Spinal cord (tissue), 10 donors: ENCODE results near the gene TCF7L2. TPM values are rescaled to one million over a fixed set of nuclear protein-coding genes. Genes with fewer than 3 reads are reported as not detected.

Experiments used
- DNase-seq, 6 donors: peaks; one replicate each; pipeline versions ENCODE4 v3.0.0 to v3.0.0-alpha.2; 2013 to 2015; ENCODE audit warnings: low spot score in 6 of 6, low read depth in 4 of 6
- H3K27ac ChIP-seq: one replicate; pipeline ENCODE4 v1.5.1; 2013; ENCODE audit warnings: low read depth, low read length, control low read depth
- H3K27me3 ChIP-seq: one replicate; pipeline ENCODE4 v1.6.1; 2013; ENCODE audit warnings: low read length; ENCODE audit not compliant: control insufficient read depth, insufficient read depth
- H3K36me3 ChIP-seq: one replicate; pipeline ENCODE4 v1.6.1; 2013; ENCODE audit warnings: low read length; ENCODE audit not compliant: control insufficient read depth, insufficient read depth
- H3K4me1 ChIP-seq: one replicate; pipeline ENCODE4 v1.6.1; 2013; ENCODE audit warnings: low read length; ENCODE audit not compliant: control insufficient read depth, insufficient read depth
- H3K4me3 ChIP-seq: one replicate; pipeline ENCODE4 v1.5.1; 2013; ENCODE audit warnings: low read depth, low read length, control low read depth
- H3K9me3 ChIP-seq: one replicate; pipeline ENCODE4 v1.6.1; 2013; ENCODE audit warnings: low read length; ENCODE audit not compliant: control insufficient read depth, insufficient read depth
- WGBS: methylation state at CpG from one replicate; pipeline ENCODE4 v1.1.5; 2013; ENCODE audit warnings: missing lambda C conversion rate; ENCODE audit not compliant: insufficient coverage; 5-methylcytosine and 5-hydroxymethylcytosine counted together
- polyA plus RNA-seq, 2 donors: library from polyadenylated mRNA; unstranded; fragments of 120-200 nt; gene quantifications; one replicate each; pipeline ENCODE4 v1.2.1, GENCODE V29; 2013; ENCODE audit not compliant: insufficient read length in 2 of 2
- total RNA-seq, 2 donors: library from RNA; depleted of rRNA in 1 of 2; stranded (reverse); fragments of 120-200 nt in 1 of 2; fragments of >200 nt in 1 of 2; gene quantifications; one replicate each; pipeline versions ENCODE4 v1.2.3 to v1.2.4, GENCODE V29; 2013 to 2014
- donor health status: healthy.

The TCF7L2 gene
- total and polyA plus RNA-seq, 4 donors: 12.9 to 75.5 (median 36.6) TPM

DNA sequence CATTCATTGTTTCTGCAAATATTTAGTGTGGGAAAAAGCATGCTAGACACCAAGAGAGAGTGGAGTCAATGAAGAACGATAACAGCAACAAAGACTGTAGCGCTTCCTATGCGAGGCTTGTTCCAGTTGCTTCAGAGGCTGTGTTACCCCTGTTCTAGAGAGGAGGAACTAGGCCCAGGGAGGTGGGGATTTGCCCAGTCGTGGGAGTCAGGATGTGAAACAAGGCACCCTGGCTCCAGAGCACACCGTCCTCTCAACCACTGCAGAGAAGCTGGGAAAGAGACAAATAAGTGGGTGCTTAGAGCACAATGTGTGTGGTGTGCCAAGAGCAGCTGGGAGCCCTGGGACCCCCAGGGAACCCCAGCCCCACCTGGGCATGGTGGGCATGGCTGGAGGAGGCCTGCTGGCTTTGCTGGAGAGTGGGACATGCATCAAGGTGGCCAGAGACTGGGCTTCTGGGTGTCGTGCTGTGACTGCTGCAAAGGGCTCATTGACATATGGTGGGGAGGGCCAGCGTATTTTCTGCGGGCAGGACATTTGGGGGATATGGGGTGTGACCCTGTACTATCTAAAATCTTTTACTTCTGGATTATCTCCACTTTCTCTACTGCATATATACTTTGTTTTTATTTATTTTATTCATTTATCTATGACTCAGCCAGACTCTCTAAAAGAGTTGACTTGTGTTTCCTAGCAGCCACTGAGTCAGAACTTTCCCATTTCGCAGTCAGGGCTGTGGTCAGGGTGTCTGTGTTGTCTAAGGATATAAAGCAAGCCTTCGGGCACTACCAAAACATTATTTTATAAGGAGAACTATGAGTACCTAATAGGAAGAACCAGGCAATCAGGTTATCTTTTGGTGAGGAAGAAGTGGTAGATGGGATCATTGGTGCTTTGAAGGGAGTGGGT lies 95.4 kb downstream of the TCF7L2 start:
- peaks cover 7% of the 10 kb centered on the region for H3K36me3 ChIP-seq
- no peak overlapping the region for H3K27ac ChIP-seq
- WGBS: 81% methylated on average over 6 of the region's 10 CpGs
- H3K27me3 ChIP-seq: no peaks in the 10 kb centered on the region
- H3K9me3 ChIP-seq: no peaks in the 10 kb centered on the region
- peaks cover 40% of the 10 kb centered on the region for H3K4me1 ChIP-seq
- no peak overlapping the region for H3K4me3 ChIP-seq
- no peak for DNase-seq

DNA sequence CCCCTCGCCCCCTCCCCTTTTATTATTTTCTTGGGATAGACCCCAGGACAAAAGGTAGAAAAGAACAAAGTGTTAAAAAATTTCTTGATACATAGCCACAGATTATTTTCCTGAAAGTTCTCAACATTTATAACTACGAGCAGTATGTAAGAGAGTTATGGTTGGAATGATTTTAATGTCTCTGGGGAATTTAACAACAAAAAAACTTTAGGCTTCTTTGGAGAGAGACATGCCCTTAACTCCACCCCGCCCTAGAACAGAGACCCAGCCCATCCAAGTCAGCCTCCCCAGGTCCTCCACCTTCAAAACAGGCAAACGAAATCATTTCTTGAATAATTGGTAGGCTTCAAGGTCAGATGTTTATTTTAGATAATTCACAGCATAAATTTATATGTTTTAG lies 97.1 kb downstream of the TCF7L2 start:
- no CpG with 5 or more reads among the region's 4 CpGs for WGBS
- no peaks in the 10 kb centered on the region for H3K27me3 ChIP-seq
- H3K27ac ChIP-seq: no peak overlapping the region
- DNase-seq: no peak
- no peak overlapping the region for H3K4me3 ChIP-seq
- no peaks in the 10 kb centered on the region for H3K9me3 ChIP-seq
- peaks cover 6% of the 10 kb centered on the region for H3K36me3 ChIP-seq
- H3K4me1 ChIP-seq: peaks cover 37% of the 10 kb centered on the region

DNA sequence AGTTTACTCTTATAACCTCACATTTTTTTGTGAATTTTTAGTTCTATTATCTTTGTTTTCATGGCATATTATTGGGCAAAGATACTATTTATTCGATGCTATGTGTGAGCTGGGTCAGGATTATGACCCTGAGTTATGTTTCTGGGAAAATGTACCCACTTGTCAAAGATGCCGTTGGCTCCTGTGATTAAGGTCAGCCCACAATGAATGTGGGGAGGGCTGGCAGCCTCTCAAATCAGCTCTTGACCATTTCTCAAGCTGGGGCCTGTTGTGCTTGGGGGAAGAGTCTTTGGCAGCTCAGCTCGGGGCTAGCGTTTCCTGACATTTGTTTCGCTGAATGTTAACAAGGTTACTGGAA lies 97.5 kb downstream of the TCF7L2 start:
- H3K27me3 ChIP-seq: no peaks in the 10 kb centered on the region
- peaks cover 34% of the 10 kb centered on the region for H3K4me1 ChIP-seq
- H3K36me3 ChIP-seq: peaks cover 5% of the 10 kb centered on the region

DNA sequence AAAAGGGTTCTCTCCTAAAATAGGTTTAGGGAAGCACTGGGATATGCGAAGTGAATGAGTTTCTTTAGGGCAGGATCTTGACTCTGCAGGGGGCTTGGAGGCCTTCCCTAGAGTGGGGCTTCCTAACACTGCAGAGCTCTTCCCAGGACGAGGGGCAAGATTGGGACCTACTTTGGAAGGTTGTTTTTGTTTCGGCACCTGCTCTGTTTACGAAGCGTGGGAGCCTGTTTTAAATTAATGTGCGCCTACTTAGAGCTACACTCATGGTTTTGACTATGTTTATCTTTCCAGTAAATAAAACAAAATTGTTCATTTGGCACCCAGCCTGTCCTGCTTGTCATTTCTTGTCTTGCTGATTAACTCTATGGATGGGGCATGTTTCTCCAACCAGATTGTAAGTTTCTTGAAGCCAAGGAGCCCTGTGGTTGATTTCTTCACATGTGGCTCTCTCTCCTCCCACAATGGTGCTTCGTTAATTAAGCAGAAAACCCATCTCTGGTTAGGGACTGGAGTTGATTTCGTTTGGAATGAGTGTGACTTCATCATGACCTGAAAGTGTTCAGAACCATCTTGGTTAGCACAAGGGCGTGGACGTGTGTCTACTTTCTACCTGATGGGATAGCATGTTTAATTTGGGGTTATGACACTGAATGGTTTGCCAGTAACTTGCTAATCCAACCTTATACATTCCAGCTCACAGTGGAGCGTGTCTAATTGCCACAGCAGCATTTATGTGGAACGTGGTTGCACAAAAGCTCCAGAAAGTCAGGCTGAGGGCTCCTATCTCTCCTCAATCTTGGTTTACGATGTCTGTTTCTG lies 98.1 kb downstream of the TCF7L2 start:
- Histone ChIP-seq H3K27ac (peak overlapping the region; percentile 48), H3K27me3 (no peaks in the 10 kb centered on the region), H3K4me1 (peaks cover 37% of the 10 kb centered on the region), H3K9me3 (no peaks in the 10 kb centered on the region), H3K4me3 (no peak overlapping the region), H3K36me3 (peaks cover 5% of the 10 kb centered on the region)
- no peak for DNase-seq
- 76% methylated on average over 6 of the region's 13 CpGs for WGBS

More for the DNA sequence above, 97.5 kb downstream of the TCF7L2 start:
- DNase-seq: peak in 2 of 6 donors; percentile 26 to 44
- H3K4me3 ChIP-seq: no peak overlapping the region
- WGBS: 8% methylated on average over 1 of the region's 5 CpGs
- peak overlapping the region; percentile 48 for H3K27ac ChIP-seq
- H3K9me3 ChIP-seq: no peaks in the 10 kb centered on the region

DNA sequence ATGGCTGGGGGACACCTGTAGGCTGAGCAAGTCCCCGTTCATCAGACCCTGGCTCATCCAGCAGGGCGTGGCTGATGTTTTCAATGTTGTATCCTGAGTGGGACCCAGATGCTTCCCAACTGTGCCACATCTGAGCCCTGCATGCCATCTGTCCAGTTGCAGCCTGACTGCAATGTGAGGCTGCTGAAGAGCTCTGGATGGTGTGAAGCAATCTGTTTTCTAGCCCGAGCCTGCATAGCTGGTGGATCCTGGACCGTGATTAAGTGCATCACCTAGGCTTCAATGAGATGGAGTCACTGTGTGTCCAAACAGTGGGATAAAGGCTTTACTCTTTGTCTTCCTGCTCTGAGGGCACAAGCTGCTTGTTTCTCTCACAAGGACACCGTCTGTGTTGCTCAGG lies 99.8 kb downstream of the TCF7L2 start:
- 69% methylated on average over 4 of the region's 5 CpGs for WGBS
- no peak overlapping the region for H3K4me3 ChIP-seq
- H3K27me3 ChIP-seq: no peaks in the 10 kb centered on the region
- no peak for DNase-seq
- peaks cover 2% of the 10 kb centered on the region for H3K36me3 ChIP-seq
- H3K27ac ChIP-seq: no peak overlapping the region
- peaks cover 33% of the 10 kb centered on the region for H3K4me1 ChIP-seq
- no peaks in the 10 kb centered on the region for H3K9me3 ChIP-seq

DNA sequence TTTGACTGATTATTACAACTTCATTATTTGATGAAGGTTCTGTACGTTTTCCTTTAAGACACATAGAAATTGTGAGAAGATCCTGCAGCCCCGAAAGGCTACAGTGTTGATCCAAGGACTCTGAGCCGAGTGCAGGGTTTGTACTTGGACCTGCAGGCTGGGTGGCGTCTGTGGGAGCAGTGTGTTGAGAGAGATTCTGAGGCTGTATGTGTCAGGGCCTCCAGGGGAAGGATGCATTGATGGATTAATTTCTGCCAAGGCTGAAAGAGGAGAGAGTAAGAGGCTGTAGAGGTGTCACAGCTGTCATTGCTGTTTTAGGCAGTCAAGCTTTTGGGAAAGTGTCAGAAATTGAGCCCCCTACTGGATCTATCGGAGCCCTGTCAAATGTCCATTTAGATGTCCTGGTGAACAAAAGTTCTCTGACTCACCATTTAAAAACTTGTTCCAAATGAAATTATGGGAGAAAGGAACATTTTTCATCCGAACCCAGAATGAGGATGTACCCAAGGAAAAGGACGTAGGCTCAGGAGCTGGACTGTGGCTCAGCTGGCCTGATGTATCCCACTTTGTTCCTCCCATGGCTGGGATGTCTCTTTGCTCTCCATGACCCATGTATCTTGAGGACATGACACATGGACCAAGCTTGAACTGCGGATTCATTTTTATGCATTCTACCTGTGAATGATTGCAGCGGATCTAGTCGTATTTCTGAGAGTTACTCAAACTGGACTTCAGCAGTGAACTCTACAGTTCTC lies 102.2 kb downstream of the TCF7L2 start:
- Histone ChIP-seq H3K36me3 (no peaks in the 10 kb centered on the region), H3K4me3 (no peak overlapping the region), H3K4me1 (peaks cover 37% of the 10 kb centered on the region), H3K9me3 (no peaks in the 10 kb centered on the region), H3K27ac (no peak overlapping the region), H3K27me3 (no peaks in the 10 kb centered on the region)
- DNase-seq: no peak
- 78% methylated on average over 5 of the region's 10 CpGs for WGBS

DNA sequence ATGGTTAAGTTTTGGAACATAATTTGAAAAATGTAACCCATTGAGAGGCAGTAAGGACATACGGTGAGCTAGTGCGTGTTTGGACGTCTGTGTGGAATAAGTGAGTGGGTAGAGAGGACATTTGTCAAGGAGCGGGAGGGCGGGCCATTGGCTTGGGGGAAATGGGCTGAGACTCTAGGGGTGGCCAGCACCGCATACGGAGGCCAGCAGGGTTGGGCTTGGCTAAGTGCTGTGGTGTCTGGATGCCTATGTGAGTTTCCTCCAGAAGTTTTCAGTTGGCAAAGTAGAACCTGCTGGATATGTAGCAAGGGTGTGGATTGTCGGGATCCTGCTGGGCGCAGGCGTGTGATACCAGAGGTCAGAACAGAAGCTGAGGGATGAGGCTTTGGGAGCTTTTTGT lies 103.0 kb downstream of the TCF7L2 start:
- H3K4me3 ChIP-seq: no peak overlapping the region
- DNase-seq: no peak
- H3K9me3 ChIP-seq: no peaks in the 10 kb centered on the region
- no peak overlapping the region for H3K27ac ChIP-seq
- H3K36me3 ChIP-seq: no peaks in the 10 kb centered on the region
- peaks cover 39% of the 10 kb centered on the region for H3K4me1 ChIP-seq
- no peaks in the 10 kb centered on the region for H3K27me3 ChIP-seq
- 76% methylated on average over 10 of the region's 10 CpGs for WGBS

DNA sequence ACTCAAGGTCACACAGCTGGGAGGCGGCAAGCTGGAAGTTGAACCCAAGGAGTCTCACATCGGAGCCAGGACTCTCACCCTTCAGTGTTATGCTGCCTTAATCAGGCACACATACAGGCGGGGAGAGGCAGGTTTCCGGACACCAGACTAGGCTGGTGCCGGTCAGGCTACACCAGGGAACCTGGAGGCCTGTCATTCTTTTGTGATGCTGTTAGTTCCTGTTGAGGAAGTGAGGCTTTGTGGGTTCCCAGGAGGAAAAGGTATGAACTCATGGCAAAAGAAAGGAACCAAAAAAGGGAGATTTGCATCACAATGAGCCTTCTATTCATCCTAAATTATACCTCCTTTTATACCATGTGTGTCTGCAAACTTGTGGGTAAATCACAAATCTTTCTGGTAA lies 103.8 kb downstream of the TCF7L2 start:
- no peak for DNase-seq
- Histone ChIP-seq H3K9me3 (no peaks in the 10 kb centered on the region), H3K27ac (no peak overlapping the region), H3K36me3 (no peaks in the 10 kb centered on the region), H3K4me3 (no peak overlapping the region), H3K4me1 (peaks cover 43% of the 10 kb centered on the region), H3K27me3 (no peaks in the 10 kb centered on the region)
- 53% methylated on average over 3 of the region's 5 CpGs for WGBS

DNA sequence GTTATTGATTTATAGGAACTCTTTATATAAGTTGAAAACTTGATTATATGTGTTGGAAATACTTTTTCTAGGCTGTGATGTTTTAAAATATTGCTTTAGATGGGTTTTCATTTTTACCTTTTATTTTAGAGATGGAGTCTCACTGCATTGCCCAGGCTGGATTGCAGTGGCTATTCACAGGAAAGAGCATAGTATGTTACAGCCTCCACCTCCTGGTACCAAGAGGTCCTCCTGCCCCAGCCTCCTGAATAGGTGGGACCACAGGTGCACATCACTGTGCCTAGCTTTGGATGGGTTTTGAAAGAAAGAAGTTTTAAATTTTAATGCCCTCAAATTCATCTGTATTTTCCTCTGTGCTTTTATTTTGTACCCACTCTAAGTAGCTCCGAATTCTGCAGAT lies 105.4 kb downstream of the TCF7L2 start:
- no peaks in the 10 kb centered on the region for H3K36me3 ChIP-seq
- no peaks in the 10 kb centered on the region for H3K9me3 ChIP-seq
- no peak overlapping the region for H3K27ac ChIP-seq
- no CpG with 5 or more reads among the region's 1 CpG for WGBS
- H3K4me1 ChIP-seq: peaks cover 41% of the 10 kb centered on the region
- H3K27me3 ChIP-seq: no peaks in the 10 kb centered on the region
- no peak for DNase-seq
- H3K4me3 ChIP-seq: no peak overlapping the region
